Endothelial cell of umbilical vein (primary cell): ENCODE measurements around the gene WDR76. TPM values are rescaled to one million over a fixed set of nuclear protein-coding genes. Genes with fewer than 3 reads are reported as not detected.
"Not testable (repeated sequence)": the region's sequence is repeated elsewhere in the genome, so short reads cannot be mapped to it uniquely, and the experiment has no call there.

Source experiments
- BruUV-seq: library from RNA; stranded (reverse); fragments of 400-500 nt; replicated peaks from 2 replicates; lab custom pipeline; 2021; lab: Mats Ljungman, UMichigan
- CTCF ChIA-PET: fragments of 300-600, 350-600 bp; sonication (Branson Sonifier 250); formaldehyde crosslinking; loops from one replicate; lab custom pipeline; 2021; ENCODE audit warnings: antibody characterized with exemption, inconsistent platforms; lab: Charles Lee
- POLR2A ChIA-PET: fragments of 300-600, 350-600 bp; sonication (Branson Sonifier 250); formaldehyde crosslinking; loops from one replicate; lab custom pipeline; 2021; ENCODE audit warnings: antibody characterized with exemption, inconsistent platforms; lab: Charles Lee
- DNase-seq: peaks from one replicate; pipeline ENCODE4 v3.0.0-alpha.2; 2011; ENCODE audit warnings: low read depth, low spot score
- FAIRE-seq: peaks from 2 replicates; lab custom pipeline; 2011; peaks lifted over from hg19 to GRCh38; lab: Jason Lieb, UNC
- H2AFZ ChIP-seq: 2 replicates; pipeline ENCODE4 v1.6.0; 2012; ENCODE audit warnings: low read depth, low read length, control low read depth, inconsistent platforms
- H3K27ac ChIP-seq: 2 replicates; pipeline ENCODE4 v1.5.1; 2011; ENCODE audit warnings: low read depth, mild to moderate bottlenecking, control low read depth, low read length, moderate library complexity; ENCODE audit not compliant: insufficient read depth
- H3K27me3 ChIP-seq, 2 experiments: 2 replicates each; pipeline versions ENCODE4 v1.6.0 to v1.6.1; 2011; ENCODE audit warnings: low read length in 2 of 2, mixed read lengths in 1 of 2; ENCODE audit not compliant: control insufficient read depth in 2 of 2, insufficient read depth in 2 of 2
- H3K36me3 ChIP-seq, 2 experiments: 2 replicates in 1 of 2; 3 replicates in 1 of 2; pipeline ENCODE4 v1.5.1; 2011; ENCODE audit warnings: low read length in 2 of 2, mild to moderate bottlenecking in 1 of 2, moderate library complexity in 1 of 2; ENCODE audit not compliant: control insufficient read depth in 2 of 2, insufficient read depth in 2 of 2; ENCODE audit errors: extremely low read depth in 1 of 2
- H3K4me1 ChIP-seq: 3 replicates; pipeline ENCODE4 v1.5.1; 2011; ENCODE audit warnings: mild to moderate bottlenecking, low read length; ENCODE audit not compliant: control insufficient read depth, insufficient read depth; ENCODE audit errors: extremely low read depth
- H3K4me2 ChIP-seq: 2 replicates; pipeline ENCODE4 v1.6.1; 2011; ENCODE audit warnings: low read length, control low read depth, mixed read lengths; ENCODE audit not compliant: insufficient read depth
- H3K4me3 ChIP-seq, 3 experiments: fragments of 200-600 bp in 1 of 3; sonication (generic), shearing (Covaris generic) in 1 of 3; replicated peaks in 1 of 3; 2 replicates each; pipeline ENCODE4 v1.5.1; 2011 to 2016; ENCODE audit warnings: control low read depth in 3 of 3, low read length in 3 of 3, mild to moderate bottlenecking in 2 of 3, inconsistent platforms in 1 of 3, low read depth in 1 of 3, moderate library complexity in 1 of 3; ENCODE audit not compliant: insufficient read depth in 1 of 3
- H3K79me2 ChIP-seq: 2 replicates; pipeline ENCODE4 v1.6.0; 2012; ENCODE audit warnings: low read length, inconsistent platforms; ENCODE audit not compliant: control insufficient read depth, insufficient read depth
- H3K9ac ChIP-seq: replicated peaks from 2 replicates; pipeline ENCODE3; 2011; ENCODE audit warnings: low read length, control low read depth; ENCODE audit not compliant: insufficient read depth; ENCODE audit errors: extremely low read depth
- H3K9me1 ChIP-seq: replicated peaks from 3 replicates; pipeline ENCODE4 v1.6.0; 2011; ENCODE audit warnings: mild to moderate bottlenecking, low read length; ENCODE audit not compliant: control insufficient read depth, insufficient read depth; ENCODE audit errors: extremely low read depth
- H3K9me3 ChIP-seq: replicated peaks from 2 replicates; pipeline ENCODE4 v1.5.1; 2012; ENCODE audit warnings: low read length, inconsistent platforms; ENCODE audit not compliant: control insufficient read depth, insufficient read depth
- H4K20me1 ChIP-seq: replicated peaks from 2 replicates; pipeline ENCODE3; 2011; ENCODE audit warnings: mild to moderate bottlenecking, low read length; ENCODE audit not compliant: control insufficient read depth, insufficient read depth; ENCODE audit errors: extremely low read depth
- EZH2 ChIP-seq: IDR thresholded peaks from 2 replicates; pipeline ENCODE4 v1.6.1; 2012; ENCODE audit warnings: borderline replicate concordance, low read depth, mild to moderate bottlenecking, moderate library complexity, low read length, inconsistent platforms; ENCODE audit not compliant: severe bottlenecking
- FOS ChIP-seq: IDR thresholded peaks from 2 replicates; pipeline ENCODE4 v1.6.1; 2011; ENCODE audit warnings: mild to moderate bottlenecking, low read length, moderate library complexity, borderline replicate concordance; ENCODE audit not compliant: insufficient read depth
- GATA2 ChIP-seq: IDR thresholded peaks from 2 replicates; pipeline ENCODE4 v1.7.0; 2011; ENCODE audit warnings: low read depth, mild to moderate bottlenecking, moderate library complexity, mixed read lengths, low read length; ENCODE audit not compliant: insufficient read length, insufficient read depth
- JUN ChIP-seq: IDR thresholded peaks from 2 replicates; pipeline ENCODE4 v1.6.1; 2011; ENCODE audit warnings: borderline replicate concordance, low read depth; ENCODE audit not compliant: insufficient read length, insufficient read depth
- MYC ChIP-seq: IDR thresholded peaks from one replicate; pipeline ENCODE4 v1.6.1; 2011; ENCODE audit warnings: mild to moderate bottlenecking, low read depth, low read length
- POLR2A ChIP-seq: IDR thresholded peaks from 2 replicates; pipeline ENCODE4 v1.6.1; 2012; ENCODE audit warnings: low read depth, mild to moderate bottlenecking, control low read depth, low read length
- POLR2AphosphoS5 ChIP-seq: IDR thresholded peaks from 2 replicates; pipeline ENCODE4 v1.6.1; 2012; ENCODE audit warnings: low read depth, mild to moderate bottlenecking, control low read depth, low read length, moderate library complexity; ENCODE audit not compliant: insufficient read depth
- dilution Hi-C: fragments of 300-500 bp; cut with MboI; formaldehyde crosslinking; loops from one replicate; pipeline ENCODE4 v1.15.0; 2019; ENCODE audit warnings: low sequenced_read_pairs; ENCODE audit not compliant: extremely low pct_ligation_motif_present
- intact Hi-C: fragments of 100-400 bp; cut with micrococcal nuclease; formaldehyde crosslinking; loops from one replicate; pipeline ENCODE4 v1.10.0; 2022
- polyA plus RNA-seq, 4 experiments: library from polyadenylated mRNA; depleted of rRNA in 3 of 4; stranded (reverse) in 3 of 4; unstranded in 1 of 4; fragments of >200 nt; gene quantifications; 2 replicates each; pipeline versions ENCODE4 v1.2.1 to v1.2.3, GENCODE V29; 2011 to 2012; ENCODE audit warnings: missing spikeins in 1 of 4
- total RNA-seq: library from RNA; stranded (reverse); gene quantifications from 2 replicates; pipeline ENCODE4 v1.2.3, GENCODE V29; 2021
- TF ChIP-seq, protein P1 (sequence below): IDR thresholded peaks from 2 replicates; pipeline ENCODE4 v1.6.1; 2011; ENCODE audit not compliant: insufficient read depth, insufficient read length
- TF ChIP-seq, protein P2 (sequence below), 2 donors: IDR thresholded peaks; 1 replicate in 1 of 2; 2 replicates in 1 of 2; pipeline ENCODE4 v1.5.1; 2011; ENCODE audit warnings: low read length in 2 of 2, mild to moderate bottlenecking in 2 of 2, moderate library complexity in 2 of 2, control low read depth in 1 of 2, inconsistent platforms in 1 of 2, low read depth in 1 of 2; ENCODE audit not compliant: insufficient read depth in 1 of 2; ENCODE audit errors: extremely low read depth in 1 of 2

Gene WDR76
- total and polyA plus RNA-seq, 2 donors (not counting 3 experiments of a cell fraction or from before 2014, with no cell fraction given), result 3.1 to 25.2 TPM

DNA sequence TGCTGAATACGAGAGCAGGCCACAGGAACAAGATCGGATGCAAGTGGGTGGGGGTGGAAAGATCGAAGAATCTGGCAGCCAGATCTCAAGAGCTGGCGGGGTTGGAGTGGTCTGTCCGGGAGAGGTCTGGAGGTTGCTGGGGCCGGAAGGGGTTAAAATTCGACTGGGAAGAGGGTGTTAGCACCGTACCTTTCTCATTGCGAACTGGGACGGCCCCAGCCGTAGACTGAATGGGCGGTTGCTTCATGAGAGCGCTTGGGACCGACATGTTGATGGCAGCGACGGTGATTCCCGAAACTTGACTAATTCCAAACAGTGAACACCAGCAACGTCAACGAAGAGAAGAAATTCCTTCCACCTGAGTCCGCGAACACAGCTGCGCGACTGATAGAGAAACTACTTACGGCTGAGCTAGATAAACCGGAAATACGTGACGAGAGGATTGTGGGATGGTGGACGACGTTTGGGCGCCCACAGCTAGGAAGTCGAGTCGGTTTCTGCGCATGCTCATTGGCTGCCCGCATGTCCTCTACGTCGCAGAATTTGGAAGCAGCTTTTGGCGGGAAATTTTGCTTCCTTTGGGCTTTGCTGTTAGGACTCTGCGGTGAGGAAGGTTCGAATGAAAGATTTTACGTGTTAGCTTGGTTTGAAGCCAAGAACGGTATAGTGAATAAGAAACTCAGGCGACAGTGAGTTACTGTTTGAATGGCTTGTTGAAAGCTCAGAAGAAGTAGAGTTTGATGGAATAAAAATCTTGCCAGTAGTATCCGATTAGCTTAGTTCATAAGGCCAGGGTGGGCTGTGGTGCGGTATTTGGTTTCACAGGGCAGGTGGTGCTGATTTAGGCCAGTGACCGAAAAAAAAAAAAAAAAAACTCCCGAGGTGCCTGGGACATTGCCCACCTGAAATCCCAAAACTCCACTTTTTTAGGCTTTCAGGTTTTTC lies 2.2 kb upstream of the WDR76 start, which contains the start of gene MFAP1:
Gene MFAP1 (minus strand): TSS at position 389 of the 945 bp plus-strand sequence. CDS start 121 bp downstream, at position 268.
- H3K36me3 ChIP-seq, result no peaks in the 10 kb centered on the region
- H3K9me1 ChIP-seq, result no peaks in the 10 kb centered on the region
- TF ChIP-seq EZH2 (no peak), POLR2AphosphoS5 (peak; percentile 96), FOS (no peak), MYC (no peak), POLR2A (peak; percentile 97), JUN (no peak), GATA2 (no peak)
- TF ChIP-seq, protein P1, sequence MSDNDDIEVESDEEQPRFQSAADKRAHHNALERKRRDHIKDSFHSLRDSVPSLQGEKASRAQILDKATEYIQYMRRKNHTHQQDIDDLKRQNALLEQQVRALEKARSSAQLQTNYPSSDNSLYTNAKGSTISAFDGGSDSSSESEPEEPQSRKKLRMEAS, result peak; percentile 80
- TF ChIP-seq, protein P2, sequence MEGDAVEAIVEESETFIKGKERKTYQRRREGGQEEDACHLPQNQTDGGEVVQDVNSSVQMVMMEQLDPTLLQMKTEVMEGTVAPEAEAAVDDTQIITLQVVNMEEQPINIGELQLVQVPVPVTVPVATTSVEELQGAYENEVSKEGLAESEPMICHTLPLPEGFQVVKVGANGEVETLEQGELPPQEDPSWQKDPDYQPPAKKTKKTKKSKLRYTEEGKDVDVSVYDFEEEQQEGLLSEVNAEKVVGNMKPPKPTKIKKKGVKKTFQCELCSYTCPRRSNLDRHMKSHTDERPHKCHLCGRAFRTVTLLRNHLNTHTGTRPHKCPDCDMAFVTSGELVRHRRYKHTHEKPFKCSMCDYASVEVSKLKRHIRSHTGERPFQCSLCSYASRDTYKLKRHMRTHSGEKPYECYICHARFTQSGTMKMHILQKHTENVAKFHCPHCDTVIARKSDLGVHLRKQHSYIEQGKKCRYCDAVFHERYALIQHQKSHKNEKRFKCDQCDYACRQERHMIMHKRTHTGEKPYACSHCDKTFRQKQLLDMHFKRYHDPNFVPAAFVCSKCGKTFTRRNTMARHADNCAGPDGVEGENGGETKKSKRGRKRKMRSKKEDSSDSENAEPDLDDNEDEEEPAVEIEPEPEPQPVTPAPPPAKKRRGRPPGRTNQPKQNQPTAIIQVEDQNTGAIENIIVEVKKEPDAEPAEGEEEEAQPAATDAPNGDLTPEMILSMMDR (IDR thresholded peaks at IDR 0.05; ENCODE audit: extremely low read depth in 1 of 2, insufficient read depth in 1 of 2, low read depth in 1 of 2, low read length in 2 of 2), result no peak
- dilution Hi-C loops (no loop called here), intact Hi-C loops (loop anchor here (1.0 kb wide), 1 partner anchor 32 kb away; the partner anchor contains the start of gene SERF2)
- POLR2A ChIA-PET, result interaction anchor here (0.5 to 0.9 kb wide), 4 partner anchors 15 to 451 kb away, joined by 3 to 7 read pairs (median 4); partner anchors contain the start of genes HYPK and SERINC4
- peak within 1 kb of the TSS; percentile 43 to 91 (median 86) for H3K4me3 ChIP-seq
- H3K27me3 ChIP-seq, result no peaks in the 10 kb centered on the region
- H2AFZ ChIP-seq, result peak within 1 kb of the TSS; percentile 52
- CTCF ChIA-PET, result interaction anchor here (0.7 to 1.6 kb wide), 4 partner anchors 13 to 722 kb away, joined by 3 to 7 read pairs (median 3); no protein-coding TSS in a partner anchor
- H3K4me1 ChIP-seq, result peaks cover 22% of the 10 kb centered on the region
- H3K79me2 ChIP-seq, result peaks cover 64% of the 10 kb centered on the region
- FAIRE-seq (peak; percentile 100), DNase-seq (peak; percentile 97)
- H3K27ac ChIP-seq, result peak within 1 kb of the TSS; percentile 77
- peak within 1 kb of the TSS; percentile 92 for H3K9ac ChIP-seq
- no peaks in the 10 kb centered on the region for H4K20me1 ChIP-seq
- H3K4me2 ChIP-seq, result peak within 1 kb of the TSS; percentile 47
- no peaks in the 10 kb centered on the region for H3K9me3 ChIP-seq
- BruUV-seq, result TSS peak; percentile 88

DNA sequence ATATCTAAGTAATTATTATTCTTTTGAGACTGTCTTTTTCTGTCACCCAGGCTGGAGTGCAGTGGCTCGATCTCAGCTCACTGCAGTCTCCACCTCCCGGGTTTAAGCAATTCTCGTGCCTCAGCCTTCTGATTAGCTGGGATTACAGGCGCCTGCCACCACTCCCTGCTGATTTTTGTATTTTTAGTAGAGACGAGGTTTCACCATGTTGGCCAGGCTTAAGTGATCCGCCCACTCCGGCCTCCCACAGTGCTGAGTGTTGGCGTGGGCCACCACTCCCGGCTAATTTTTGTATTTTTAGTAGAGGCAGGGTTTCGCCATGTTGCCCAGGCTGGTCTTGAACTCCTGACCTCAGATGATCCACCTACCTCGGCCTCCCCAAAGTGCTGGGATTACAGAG lies 1.5 kb upstream of the WDR76 start:
- FAIRE-seq, BruUV-seq, dilution Hi-C loops: not testable (repeated sequence)

More for the DNA sequence above, 1.5 kb upstream of the WDR76 start:
- H3K4me3 ChIP-seq, H4K20me1 ChIP-seq, H3K9me1 ChIP-seq, H2AFZ ChIP-seq, H3K27me3 ChIP-seq, H3K9ac ChIP-seq, DNase-seq, H3K4me2 ChIP-seq, H3K27ac ChIP-seq, POLR2A ChIA-PET, H3K9me3 ChIP-seq, H3K36me3 ChIP-seq, intact Hi-C loops: not testable (repeated sequence)
- Histone ChIP-seq H3K79me2 (peaks cover 61% of the 10 kb centered on the region), H3K4me1 (peaks cover 22% of the 10 kb centered on the region)
- CTCF ChIA-PET, result interaction anchor here (1.6 kb wide), 1 partner anchor 721 kb away, joined by 3 read pairs; no protein-coding TSS in a partner anchor
